Neural cell (in vitro differentiated cells): ENCODE results near the gene NEK5. TPM values are rescaled to one million over a fixed set of nuclear protein-coding genes. Genes with fewer than 3 reads are reported as not detected.
A peak's percentile ranks its signal among the peaks of the same experiment; 100 is the strongest.

ENCODE experiments used
- H2AFZ ChIP-seq: fragments of 200-600, 300-800 bp; sonication (generic), shearing (Covaris generic); 2 replicates; pipeline ENCODE4 v1.6.0; 2014; ENCODE audit warnings: low read depth, mild to moderate bottlenecking, antibody characterized with exemption, low read length, moderate library complexity
- H3F3A ChIP-seq: fragments of 200-600 bp; shearing (Covaris generic); 2 replicates; pipeline ENCODE4 v1.6.1; 2016; ENCODE audit warnings: mild to moderate bottlenecking, moderate library complexity, mixed read lengths, antibody characterized with exemption, low read length; ENCODE audit not compliant: insufficient read depth, poor library complexity, severe bottlenecking
- H3K27ac ChIP-seq: fragments of 200-600, 300-800 bp; sonication (generic), shearing (Covaris generic); 2 replicates; pipeline ENCODE4 v1.5.1; 2014; ENCODE audit warnings: mild to moderate bottlenecking, low read length, moderate library complexity
- H3K27me3 ChIP-seq: fragments of 300-800, 200-600 bp; sonication (generic), shearing (Covaris generic); 2 replicates; pipeline ENCODE4 v1.6.0; 2014; ENCODE audit warnings: mild to moderate bottlenecking, low read depth, low read length, moderate library complexity; ENCODE audit not compliant: insufficient read depth
- H3K36me3 ChIP-seq: fragments of 300-800, 200-600 bp; sonication (generic), shearing (Covaris generic); 2 replicates; pipeline ENCODE4 v1.5.1; 2014; ENCODE audit warnings: mild to moderate bottlenecking, antibody characterized with exemption, low read length, moderate library complexity; ENCODE audit not compliant: insufficient read depth
- H3K4me2 ChIP-seq: fragments of 300-800, 200-600 bp; sonication (generic), shearing (Covaris generic); 2 replicates; pipeline ENCODE4 v1.6.0; 2014; ENCODE audit warnings: mild to moderate bottlenecking, low read length
- H3K4me3 ChIP-seq: fragments of 300-800, 200-600 bp; sonication (generic), shearing (Covaris generic); 2 replicates; pipeline ENCODE4 v1.5.1; 2014; ENCODE audit warnings: mild to moderate bottlenecking, low read length, moderate library complexity
- H3K79me2 ChIP-seq: fragments of 200-600 bp; shearing (Covaris generic); replicated peaks from 2 replicates; pipeline ENCODE4 v1.6.0; 2014; ENCODE audit warnings: mild to moderate bottlenecking, low read length, moderate library complexity; ENCODE audit not compliant: insufficient read depth
- H3K9ac ChIP-seq: fragments of 300-800, 200-600 bp; sonication (generic), shearing (Covaris generic); 2 replicates; pipeline ENCODE4 v1.6.1; 2016; ENCODE audit warnings: mild to moderate bottlenecking, low read length, mixed read lengths
- H3K9me2 ChIP-seq: fragments of 200-600 bp; shearing (Covaris generic); 2 replicates; pipeline ENCODE4 v1.6.1; 2016; ENCODE audit warnings: mild to moderate bottlenecking, low read length, mixed read lengths; ENCODE audit not compliant: insufficient read depth
- H3K9me3 ChIP-seq: fragments of 200-600, 300-800 bp; sonication (generic), shearing (Covaris generic); 2 replicates; pipeline ENCODE4 v1.6.1; 2016; ENCODE audit warnings: mild to moderate bottlenecking, mixed run types, low read length, moderate library complexity, mixed read lengths
- H4K20me1 ChIP-seq: fragments of 200-600 bp; shearing (Covaris generic); 2 replicates; pipeline ENCODE4 v1.6.1; 2016; ENCODE audit warnings: mild to moderate bottlenecking, mixed run types; ENCODE audit not compliant: insufficient read depth
- EP300 ChIP-seq: fragments of 450-650 bp; conservative IDR thresholded peaks from 2 replicates; pipeline ENCODE4 v1.6.1; 2014; ENCODE audit warnings: antibody characterized with exemption, mild to moderate bottlenecking, moderate library complexity; ENCODE audit not compliant: poor library complexity, severe bottlenecking
- EZH2 ChIP-seq: fragments of 200-600, 300-800 bp; shearing (Covaris generic), sonication (generic); IDR thresholded peaks from 2 replicates; pipeline ENCODE4 v1.6.1; 2014; ENCODE audit warnings: antibody characterized with exemption, low read length, borderline replicate concordance, mild to moderate bottlenecking; ENCODE audit not compliant: insufficient read depth, poor library complexity, severe bottlenecking
- MXI1 ChIP-seq: fragments of 450-650 bp; conservative IDR thresholded peaks from 2 replicates; pipeline ENCODE4 v1.6.1; 2014; ENCODE audit warnings: antibody characterized with exemption, mild to moderate bottlenecking; ENCODE audit not compliant: poor library complexity, severe bottlenecking
- POLR2AphosphoS5 ChIP-seq: IDR thresholded peaks from 2 replicates; pipeline ENCODE4 v1.6.1; 2012
- RAD21 ChIP-seq: fragments of 450-650 bp; conservative IDR thresholded peaks from 2 replicates; pipeline ENCODE4 v1.6.1; 2014; ENCODE audit warnings: antibody characterized with exemption, mild to moderate bottlenecking, moderate library complexity
- SMC3 ChIP-seq: fragments of 450-650 bp; conservative IDR thresholded peaks from 2 replicates; pipeline ENCODE4 v1.6.1; 2014; ENCODE audit warnings: antibody characterized with exemption, mild to moderate bottlenecking, moderate library complexity; ENCODE audit not compliant: poor library complexity
- TAF1 ChIP-seq: IDR thresholded peaks from 2 replicates; pipeline ENCODE4 v1.6.1; 2012; ENCODE audit warnings: low read depth
- polyA minus RNA-seq: library from RNA; depleted of rRNA, polyadenylated mRNA; stranded (reverse); fragments of >200 nt; gene quantifications from 2 replicates; pipeline ENCODE4 v1.2.3, GENCODE V29; 2014
- polyA plus RNA-seq: library from polyadenylated mRNA; depleted of rRNA; stranded (reverse); fragments of >200 nt; gene quantifications from 2 replicates; pipeline ENCODE4 v1.2.3, GENCODE V29; 2014
- TF ChIP-seq, protein P1 (sequence below): fragments of 450-650 bp; IDR thresholded peaks from 2 replicates; pipeline ENCODE4 v1.5.1; 2014; ENCODE audit warnings: antibody characterized with exemption, mild to moderate bottlenecking, moderate library complexity; ENCODE audit not compliant: poor library complexity, severe bottlenecking
- TF ChIP-seq, protein P2 (sequence below): IDR thresholded peaks from 2 replicates; pipeline ENCODE4 v1.6.1; 2012; ENCODE audit warnings: borderline replicate concordance

NEK5 gene, protein sequence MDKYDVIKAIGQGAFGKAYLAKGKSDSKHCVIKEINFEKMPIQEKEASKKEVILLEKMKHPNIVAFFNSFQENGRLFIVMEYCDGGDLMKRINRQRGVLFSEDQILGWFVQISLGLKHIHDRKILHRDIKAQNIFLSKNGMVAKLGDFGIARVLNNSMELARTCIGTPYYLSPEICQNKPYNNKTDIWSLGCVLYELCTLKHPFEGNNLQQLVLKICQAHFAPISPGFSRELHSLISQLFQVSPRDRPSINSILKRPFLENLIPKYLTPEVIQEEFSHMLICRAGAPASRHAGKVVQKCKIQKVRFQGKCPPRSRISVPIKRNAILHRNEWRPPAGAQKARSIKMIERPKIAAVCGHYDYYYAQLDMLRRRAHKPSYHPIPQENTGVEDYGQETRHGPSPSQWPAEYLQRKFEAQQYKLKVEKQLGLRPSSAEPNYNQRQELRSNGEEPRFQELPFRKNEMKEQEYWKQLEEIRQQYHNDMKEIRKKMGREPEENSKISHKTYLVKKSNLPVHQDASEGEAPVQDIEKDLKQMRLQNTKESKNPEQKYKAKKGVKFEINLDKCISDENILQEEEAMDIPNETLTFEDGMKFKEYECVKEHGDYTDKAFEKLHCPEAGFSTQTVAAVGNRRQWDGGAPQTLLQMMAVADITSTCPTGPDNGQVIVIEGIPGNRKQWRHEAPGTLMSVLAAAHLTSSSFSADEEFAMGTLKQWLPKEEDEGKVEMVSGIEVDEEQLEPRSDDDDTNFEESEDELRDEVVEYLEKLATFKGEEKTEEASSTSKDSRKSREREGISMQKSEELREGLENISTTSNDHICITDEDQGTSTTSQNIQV
- polyA plus RNA-seq (0.06 and 0.43 TPM in 2 replicates), polyA minus RNA-seq (0.23 and 0.49 TPM in 2 replicates)

DNA sequence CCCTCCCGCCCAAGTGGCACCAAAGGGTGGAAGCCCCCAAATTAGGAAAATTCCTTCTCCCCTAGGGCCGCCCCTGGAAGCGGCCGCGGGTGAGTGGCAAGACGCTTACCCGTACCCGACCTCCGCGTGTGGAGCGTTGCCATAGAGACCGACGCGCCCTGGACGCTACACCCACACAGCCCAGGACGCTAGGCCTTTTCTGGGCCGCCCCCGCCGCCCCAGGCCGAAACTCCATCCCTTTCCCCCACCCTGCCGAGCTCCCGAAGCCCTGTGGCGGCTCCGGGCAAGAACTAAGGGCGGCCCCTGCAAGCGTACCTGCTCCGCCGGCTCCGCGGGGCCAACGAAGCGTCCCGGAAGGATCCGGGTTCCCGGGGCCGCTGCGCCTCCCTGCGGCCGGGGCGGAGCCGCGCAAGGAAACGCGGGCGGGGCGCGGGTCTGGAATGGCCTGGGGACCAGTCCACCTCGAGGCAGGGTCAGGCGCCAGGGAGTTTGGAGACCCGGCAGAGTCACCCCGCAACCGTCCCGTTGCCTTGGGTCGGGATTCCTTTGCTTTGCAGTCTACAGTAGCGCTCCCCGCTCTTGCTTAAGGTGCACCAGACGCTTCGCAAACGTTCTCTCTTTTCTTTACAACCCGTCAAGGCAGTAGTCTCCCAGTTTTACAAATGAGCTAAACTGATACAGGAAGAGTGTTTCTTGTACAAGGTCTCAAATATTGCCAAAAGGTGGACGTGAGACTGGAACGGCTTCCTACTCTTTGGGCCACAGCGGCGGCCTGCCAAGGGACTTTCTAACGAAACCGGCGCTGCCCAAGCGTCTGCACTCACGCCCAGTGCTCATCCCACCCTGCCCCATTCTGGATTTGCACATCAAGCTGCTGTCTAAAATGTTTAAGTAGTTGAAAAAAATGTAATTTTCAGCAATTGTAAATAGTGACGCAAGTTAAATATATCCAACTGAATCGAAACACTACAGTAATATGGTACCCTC is at the start of gene NEK5:
TSS of gene NEK5 (minus strand) at position 360 of the 987 bp plus-strand sequence. CDS start 1,591 bp downstream, outside the sequence.
- Histone ChIP-seq H4K20me1 (no peaks in the 10 kb centered on the region), H3K9me3 (no peaks in the 10 kb centered on the region), H3K4me2 (peak within 1 kb of the TSS; percentile 49), H3K4me3 (peak within 1 kb of the TSS; percentile 87), H3K27me3 (peaks cover 15% of the 10 kb centered on the region), H3K79me2 (no peaks in the 10 kb centered on the region), H3F3A (peaks cover 3% of the 10 kb centered on the region), H2AFZ (peak within 1 kb of the TSS; percentile 48), H3K9ac (peak within 1 kb of the TSS; percentile 44), H3K27ac (no peak within 1 kb of the TSS), H3K36me3 (peaks cover 8% of the 10 kb centered on the region), H3K9me2 (no peaks in the 10 kb centered on the region)
- TF ChIP-seq POLR2AphosphoS5: no peak
- peak; percentile 77 for TF ChIP-seq SMC3
- TF ChIP-seq MXI1: peak; percentile 89
- no peak for TF ChIP-seq EP300
- TF ChIP-seq, protein P1, sequence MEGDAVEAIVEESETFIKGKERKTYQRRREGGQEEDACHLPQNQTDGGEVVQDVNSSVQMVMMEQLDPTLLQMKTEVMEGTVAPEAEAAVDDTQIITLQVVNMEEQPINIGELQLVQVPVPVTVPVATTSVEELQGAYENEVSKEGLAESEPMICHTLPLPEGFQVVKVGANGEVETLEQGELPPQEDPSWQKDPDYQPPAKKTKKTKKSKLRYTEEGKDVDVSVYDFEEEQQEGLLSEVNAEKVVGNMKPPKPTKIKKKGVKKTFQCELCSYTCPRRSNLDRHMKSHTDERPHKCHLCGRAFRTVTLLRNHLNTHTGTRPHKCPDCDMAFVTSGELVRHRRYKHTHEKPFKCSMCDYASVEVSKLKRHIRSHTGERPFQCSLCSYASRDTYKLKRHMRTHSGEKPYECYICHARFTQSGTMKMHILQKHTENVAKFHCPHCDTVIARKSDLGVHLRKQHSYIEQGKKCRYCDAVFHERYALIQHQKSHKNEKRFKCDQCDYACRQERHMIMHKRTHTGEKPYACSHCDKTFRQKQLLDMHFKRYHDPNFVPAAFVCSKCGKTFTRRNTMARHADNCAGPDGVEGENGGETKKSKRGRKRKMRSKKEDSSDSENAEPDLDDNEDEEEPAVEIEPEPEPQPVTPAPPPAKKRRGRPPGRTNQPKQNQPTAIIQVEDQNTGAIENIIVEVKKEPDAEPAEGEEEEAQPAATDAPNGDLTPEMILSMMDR: peak; percentile 88
- no peak for TF ChIP-seq EZH2
- TF ChIP-seq TAF1: no peak
- TF ChIP-seq, protein P2, sequence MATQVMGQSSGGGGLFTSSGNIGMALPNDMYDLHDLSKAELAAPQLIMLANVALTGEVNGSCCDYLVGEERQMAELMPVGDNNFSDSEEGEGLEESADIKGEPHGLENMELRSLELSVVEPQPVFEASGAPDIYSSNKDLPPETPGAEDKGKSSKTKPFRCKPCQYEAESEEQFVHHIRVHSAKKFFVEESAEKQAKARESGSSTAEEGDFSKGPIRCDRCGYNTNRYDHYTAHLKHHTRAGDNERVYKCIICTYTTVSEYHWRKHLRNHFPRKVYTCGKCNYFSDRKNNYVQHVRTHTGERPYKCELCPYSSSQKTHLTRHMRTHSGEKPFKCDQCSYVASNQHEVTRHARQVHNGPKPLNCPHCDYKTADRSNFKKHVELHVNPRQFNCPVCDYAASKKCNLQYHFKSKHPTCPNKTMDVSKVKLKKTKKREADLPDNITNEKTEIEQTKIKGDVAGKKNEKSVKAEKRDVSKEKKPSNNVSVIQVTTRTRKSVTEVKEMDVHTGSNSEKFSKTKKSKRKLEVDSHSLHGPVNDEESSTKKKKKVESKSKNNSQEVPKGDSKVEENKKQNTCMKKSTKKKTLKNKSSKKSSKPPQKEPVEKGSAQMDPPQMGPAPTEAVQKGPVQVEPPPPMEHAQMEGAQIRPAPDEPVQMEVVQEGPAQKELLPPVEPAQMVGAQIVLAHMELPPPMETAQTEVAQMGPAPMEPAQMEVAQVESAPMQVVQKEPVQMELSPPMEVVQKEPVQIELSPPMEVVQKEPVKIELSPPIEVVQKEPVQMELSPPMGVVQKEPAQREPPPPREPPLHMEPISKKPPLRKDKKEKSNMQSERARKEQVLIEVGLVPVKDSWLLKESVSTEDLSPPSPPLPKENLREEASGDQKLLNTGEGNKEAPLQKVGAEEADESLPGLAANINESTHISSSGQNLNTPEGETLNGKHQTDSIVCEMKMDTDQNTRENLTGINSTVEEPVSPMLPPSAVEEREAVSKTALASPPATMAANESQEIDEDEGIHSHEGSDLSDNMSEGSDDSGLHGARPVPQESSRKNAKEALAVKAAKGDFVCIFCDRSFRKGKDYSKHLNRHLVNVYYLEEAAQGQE: no peak
- TF ChIP-seq RAD21: peak; percentile 77
